SK-N-MC (cell line): ENCODE measurements around the gene WDHD1.

Experiments used
- EZH2 ChIP-seq: fragments of 200-600 bp; sonication (generic); IDR thresholded peaks from one replicate; pipeline ENCODE4 v1.6.1; 2017; ENCODE audit warnings: antibody characterized with exemption
- FOXP2 ChIP-seq: optimal IDR thresholded peaks from 2 replicates; pipeline ENCODE3; 2011; ENCODE audit warnings: mild to moderate bottlenecking, moderate library complexity; ENCODE audit not compliant: insufficient read depth; ENCODE audit errors: extremely low read length, control extremely low read depth
- POLR2AphosphoS5 ChIP-seq: IDR thresholded peaks from 2 replicates; pipeline ENCODE4 v1.6.1; 2012; ENCODE audit warnings: mild to moderate bottlenecking, low read depth, low read length, borderline replicate concordance

DNA sequence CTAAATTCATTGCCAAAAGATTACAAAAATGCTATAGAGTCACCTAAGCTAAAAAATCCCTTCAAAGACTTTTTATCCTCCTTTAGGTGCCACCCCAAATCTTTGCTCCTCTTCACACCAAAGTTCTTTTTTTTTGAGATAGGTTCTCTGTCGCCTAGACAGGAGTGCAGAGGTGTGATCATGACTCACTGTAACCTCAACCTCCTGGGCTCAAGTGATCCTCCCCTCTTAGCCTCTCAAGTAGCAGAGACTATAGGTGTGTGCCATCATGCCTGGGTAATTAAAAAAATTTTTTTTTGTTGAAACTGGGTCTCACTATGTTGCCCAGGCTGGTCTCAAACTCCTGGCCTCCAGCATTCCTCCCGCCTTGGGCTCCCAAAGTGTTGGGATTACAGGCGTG, 47.9 kb downstream of the WDHD1 start:
- TF ChIP-seq EZH2 (no peak), POLR2AphosphoS5 (no peak), FOXP2 (no peak)
